ENCODE results near the gene SNX13. TPM values are rescaled to one million over a fixed set of nuclear protein-coding genes. Genes with fewer than 3 reads are reported as not detected.

SNX13 gene
- polyA plus RNA-seq, 1 of the 3 experiments (the other 2 are of a cell fraction) = 13.0 TPM

DNA sequence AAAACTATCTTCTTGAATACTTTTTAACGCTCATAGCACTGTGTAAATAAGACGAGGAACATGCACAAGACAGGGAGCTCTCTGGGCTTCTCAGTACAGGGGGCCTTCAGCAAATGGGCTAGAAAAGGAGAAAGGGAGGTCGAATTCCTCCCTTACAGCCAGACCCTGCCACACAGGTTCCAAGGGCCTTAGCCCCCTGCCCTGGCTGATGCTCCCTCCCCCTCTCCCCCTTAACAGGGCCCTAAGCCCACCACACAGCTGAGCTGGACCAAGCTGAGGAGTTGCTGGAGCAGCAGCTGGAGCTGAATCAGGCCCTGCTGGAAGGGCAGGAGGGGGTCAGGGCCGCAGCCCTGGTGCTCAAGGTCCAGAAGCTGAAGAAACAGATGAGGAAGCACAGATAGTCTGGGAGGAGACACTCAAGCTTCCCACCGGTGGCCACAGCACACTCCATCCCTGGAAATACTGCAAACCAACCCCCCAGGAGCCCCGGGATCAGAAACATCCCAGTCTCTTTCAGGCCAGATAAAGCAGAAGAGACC lies 153.9 kb downstream of the SNX13 start:
- ChIA-PET POLR2A (no interaction called here), CTCF (interaction anchor here (1.2 to 4.0 kb wide), 4 partner anchors 14 to 535 kb away, joined by 3 to 26 read pairs (median 4); no protein-coding TSS in a partner anchor)
- Histone ChIP-seq H3K36me3 (replicated peaks in 1 of 2; ENCODE audit: control insufficient read depth in 1 of 2, insufficient read depth in 2 of 2, low read length in 1 of 2) (peaks cover 0 to 9% of the 10 kb centered on the region in 2 experiments), H3K9me3 (no peaks in the 10 kb centered on the region), H4K20me1 (ENCODE audit: insufficient read depth) (no peaks in the 10 kb centered on the region), H3K4me1 (ENCODE audit: control insufficient read depth in 1 of 2, insufficient read depth in 2 of 2, low read depth in 1 of 2, low read length in 1 of 2) (no peaks in the 10 kb centered on the region; a peak in 1 of 4 replicates), H3K4me2 (no peak overlapping the region), H2AFZ (ENCODE audit: low read depth) (no peak overlapping the region), H3K9me2 (no peaks in the 10 kb centered on the region), H3K27me3 (ENCODE audit: insufficient read depth) (no peaks in the 10 kb centered on the region), H3K9ac (no peak overlapping the region), H3K27ac (ENCODE audit: low read depth in 2 of 2, low read length in 1 of 2) (no peak overlapping the region), H3F3A (replicated peaks; ENCODE audit: insufficient read depth) (peaks cover 8% of the 10 kb centered on the region), H3K79me2 (ENCODE audit: insufficient read depth) (no peaks in the 10 kb centered on the region), H3K4me3 (ENCODE audit: low read depth in 2 of 2, low read length in 1 of 2) (no peak overlapping the region)
- WGBS (ENCODE audit: low lambda C conversion rate) = 57% methylated on average over 6 of the region's 6 CpGs
- TF ChIP-seq FOXM1 (IDR thresholded peaks at IDR 0.05; ENCODE audit: low read depth) (no peak), FOSL2 (IDR thresholded peaks at IDR 0.05; ENCODE audit: borderline replicate concordance, low read depth) (no peak), MAX (IDR thresholded peaks at IDR 0.05; ENCODE audit: low read depth) (no peak), RCOR1 (IDR thresholded peaks at IDR 0.05; ENCODE audit: low read length) (no peak), REST (IDR thresholded peaks at IDR 0.05; ENCODE audit: low read depth, low read length) (no peak), SIN3A (IDR thresholded peaks at IDR 0.05; ENCODE audit: borderline replicate concordance, low read depth, low read length) (no peak), MXI1 (IDR thresholded peaks at IDR 0.05; ENCODE audit: low read depth, low read length) (no peak), RXRA (IDR thresholded peaks at IDR 0.05; ENCODE audit: borderline replicate concordance, low read depth) (no peak), POLR2AphosphoS5 (IDR thresholded peaks at IDR 0.05; ENCODE audit: low read depth, low read length) (no peak), JUND (IDR thresholded peaks at IDR 0.05) (no peak), GABPA (IDR thresholded peaks at IDR 0.05; ENCODE audit: low read depth) (no peak), CHD2 (IDR thresholded peaks at IDR 0.05; ENCODE audit: low read length, partially characterized antibody) (no peak), RAD21 (IDR thresholded peaks at IDR 0.05; ENCODE audit: low read length) (no peak), SMC3 (IDR thresholded peaks at IDR 0.05; ENCODE audit: low read depth, low read length) (no peak), EP300 (IDR thresholded peaks at IDR 0.05; ENCODE audit: borderline replicate concordance in 1 of 2, low read depth in 1 of 2, low read length in 1 of 2) (no peak), TCF12 (IDR thresholded peaks at IDR 0.05) (no peak)
- TF ChIP-seq, protein P1, sequence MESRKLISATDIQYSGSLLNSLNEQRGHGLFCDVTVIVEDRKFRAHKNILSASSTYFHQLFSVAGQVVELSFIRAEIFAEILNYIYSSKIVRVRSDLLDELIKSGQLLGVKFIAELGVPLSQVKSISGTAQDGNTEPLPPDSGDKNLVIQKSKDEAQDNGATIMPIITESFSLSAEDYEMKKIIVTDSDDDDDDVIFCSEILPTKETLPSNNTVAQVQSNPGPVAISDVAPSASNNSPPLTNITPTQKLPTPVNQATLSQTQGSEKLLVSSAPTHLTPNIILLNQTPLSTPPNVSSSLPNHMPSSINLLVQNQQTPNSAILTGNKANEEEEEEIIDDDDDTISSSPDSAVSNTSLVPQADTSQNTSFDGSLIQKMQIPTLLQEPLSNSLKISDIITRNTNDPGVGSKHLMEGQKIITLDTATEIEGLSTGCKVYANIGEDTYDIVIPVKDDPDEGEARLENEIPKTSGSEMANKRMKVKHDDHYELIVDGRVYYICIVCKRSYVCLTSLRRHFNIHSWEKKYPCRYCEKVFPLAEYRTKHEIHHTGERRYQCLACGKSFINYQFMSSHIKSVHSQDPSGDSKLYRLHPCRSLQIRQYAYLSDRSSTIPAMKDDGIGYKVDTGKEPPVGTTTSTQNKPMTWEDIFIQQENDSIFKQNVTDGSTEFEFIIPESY (IDR thresholded peaks at IDR 0.05; ENCODE audit: borderline replicate concordance, low read depth) = no peak
- TF ChIP-seq, protein P2, sequence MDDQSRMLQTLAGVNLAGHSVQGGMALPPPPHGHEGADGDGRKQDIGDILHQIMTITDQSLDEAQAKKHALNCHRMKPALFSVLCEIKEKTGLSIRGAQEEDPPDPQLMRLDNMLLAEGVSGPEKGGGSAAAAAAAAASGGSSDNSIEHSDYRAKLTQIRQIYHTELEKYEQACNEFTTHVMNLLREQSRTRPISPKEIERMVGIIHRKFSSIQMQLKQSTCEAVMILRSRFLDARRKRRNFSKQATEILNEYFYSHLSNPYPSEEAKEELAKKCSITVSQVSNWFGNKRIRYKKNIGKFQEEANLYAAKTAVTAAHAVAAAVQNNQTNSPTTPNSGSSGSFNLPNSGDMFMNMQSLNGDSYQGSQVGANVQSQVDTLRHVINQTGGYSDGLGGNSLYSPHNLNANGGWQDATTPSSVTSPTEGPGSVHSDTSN (IDR thresholded peaks at IDR 0.05) = no peak
- TF ChIP-seq, protein P3, sequence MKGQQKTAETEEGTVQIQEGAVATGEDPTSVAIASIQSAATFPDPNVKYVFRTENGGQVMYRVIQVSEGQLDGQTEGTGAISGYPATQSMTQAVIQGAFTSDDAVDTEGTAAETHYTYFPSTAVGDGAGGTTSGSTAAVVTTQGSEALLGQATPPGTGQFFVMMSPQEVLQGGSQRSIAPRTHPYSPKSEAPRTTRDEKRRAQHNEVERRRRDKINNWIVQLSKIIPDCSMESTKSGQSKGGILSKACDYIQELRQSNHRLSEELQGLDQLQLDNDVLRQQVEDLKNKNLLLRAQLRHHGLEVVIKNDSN (IDR thresholded peaks at IDR 0.05; ENCODE audit: borderline replicate concordance, low read depth) = no peak
- TF ChIP-seq, protein P4, sequence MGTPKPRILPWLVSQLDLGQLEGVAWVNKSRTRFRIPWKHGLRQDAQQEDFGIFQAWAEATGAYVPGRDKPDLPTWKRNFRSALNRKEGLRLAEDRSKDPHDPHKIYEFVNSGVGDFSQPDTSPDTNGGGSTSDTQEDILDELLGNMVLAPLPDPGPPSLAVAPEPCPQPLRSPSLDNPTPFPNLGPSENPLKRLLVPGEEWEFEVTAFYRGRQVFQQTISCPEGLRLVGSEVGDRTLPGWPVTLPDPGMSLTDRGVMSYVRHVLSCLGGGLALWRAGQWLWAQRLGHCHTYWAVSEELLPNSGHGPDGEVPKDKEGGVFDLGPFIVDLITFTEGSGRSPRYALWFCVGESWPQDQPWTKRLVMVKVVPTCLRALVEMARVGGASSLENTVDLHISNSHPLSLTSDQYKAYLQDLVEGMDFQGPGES (IDR thresholded peaks at IDR 0.05; ENCODE audit: low read depth, low read length) = no peak
- DNase-seq = no peak
